Neural crest cell (in vitro differentiated cells): Measurements from ENCODE around the gene FUT8. TPM values are rescaled to one million over a fixed set of nuclear protein-coding genes. Genes with fewer than 3 reads are reported as not detected.

ENCODE experiments used
- DNase-seq: peaks from one replicate; pipeline ENCODE4 v3.0.0; 2021; ENCODE audit warnings: low read depth, mixed read lengths, low spot score
- H3K27ac Mint-ChIP-seq: one replicate; pipeline ENCODE4 v1.8.0; 2021; ENCODE audit warnings: mild to moderate bottlenecking, mixed read lengths; ENCODE audit not compliant: unreplicated experiment
- H3K27me3 Mint-ChIP-seq: 2 replicates; pipeline ENCODE4 v1.8.0; 2021; ENCODE audit warnings: low read depth, mild to moderate bottlenecking, mixed read lengths
- H3K36me3 Mint-ChIP-seq: 2 replicates; pipeline ENCODE4 v1.8.0; 2021; ENCODE audit warnings: low read depth, mild to moderate bottlenecking, mixed read lengths
- H3K4me1 Mint-ChIP-seq: 2 replicates; pipeline ENCODE4 v1.8.0; 2021; ENCODE audit warnings: mixed read lengths
- H3K4me3 Mint-ChIP-seq: one replicate; pipeline ENCODE4 v1.8.0; 2021; ENCODE audit warnings: mild to moderate bottlenecking, mixed read lengths
- H3K9me3 Mint-ChIP-seq: 2 replicates; pipeline ENCODE4 v1.8.0; 2021; ENCODE audit warnings: mixed read lengths
- CTCF ChIP-seq: fragments of 200-600 bp; sonication (generic); conservative IDR thresholded peaks from 2 replicates; pipeline ENCODE4 v1.5.0; 2021; ENCODE audit warnings: antibody characterized with exemption, mild to moderate bottlenecking
- total RNA-seq: library from RNA; stranded (reverse); gene quantifications from 2 replicates; pipeline ENCODE4 v1.2.1, GENCODE V29; 2021

The FUT8 gene
- total RNA-seq, 1 donor from 2014 or later: 67.2 TPM

GRCh38 chr14:65750906-65751305 lies 338.4 kb downstream of the FUT8 start:
- Mint-ChIP-seq H3K27me3 (no peaks in the 10 kb centered on the region), H3K4me1 (no peaks in the 10 kb centered on the region), H3K27ac (no peak overlapping the region), H3K4me3 (no peak overlapping the region), H3K36me3 (peaks cover 4% of the 10 kb centered on the region), H3K9me3 (no peaks in the 10 kb centered on the region)
- DNase-seq: no peak
- no peak for TF ChIP-seq CTCF

GRCh38 chr14:65751510-65751909 lies 339.0 kb downstream of the FUT8 start:
- no peaks in the 10 kb centered on the region for H3K27me3 Mint-ChIP-seq
- no peak overlapping the region for H3K27ac Mint-ChIP-seq
- no peak overlapping the region for H3K4me3 Mint-ChIP-seq
- H3K36me3 Mint-ChIP-seq: peaks cover 4% of the 10 kb centered on the region
- H3K9me3 Mint-ChIP-seq: no peaks in the 10 kb centered on the region
- no peak for DNase-seq
- H3K4me1 Mint-ChIP-seq: no peaks in the 10 kb centered on the region
- no peak for TF ChIP-seq CTCF

GRCh38 chr14:65753061-65753460 lies 340.5 kb downstream of the FUT8 start:
- no peaks in the 10 kb centered on the region for H3K9me3 Mint-ChIP-seq
- no peak overlapping the region for H3K27ac Mint-ChIP-seq
- H3K27me3 Mint-ChIP-seq: no peaks in the 10 kb centered on the region
- no peak for TF ChIP-seq CTCF
- H3K36me3 Mint-ChIP-seq: no peaks in the 10 kb centered on the region
- DNase-seq: no peak
- H3K4me3 Mint-ChIP-seq: no peak overlapping the region
- no peaks in the 10 kb centered on the region for H3K4me1 Mint-ChIP-seq

GRCh38 chr14:65755331-65755730 lies 342.8 kb downstream of the FUT8 start:
- Mint-ChIP-seq H3K27ac (no peak overlapping the region), H3K36me3 (no peaks in the 10 kb centered on the region), H3K27me3 (no peaks in the 10 kb centered on the region), H3K9me3 (no peaks in the 10 kb centered on the region), H3K4me1 (no peaks in the 10 kb centered on the region), H3K4me3 (no peak overlapping the region)
- no peak for DNase-seq
- TF ChIP-seq CTCF: no peak

GRCh38 chr14:65756880-65757279 lies 344.4 kb downstream of the FUT8 start:
- Mint-ChIP-seq H3K4me1 (no peaks in the 10 kb centered on the region), H3K36me3 (no peaks in the 10 kb centered on the region), H3K27ac (no peak overlapping the region), H3K4me3 (no peak overlapping the region), H3K9me3 (no peaks in the 10 kb centered on the region), H3K27me3 (no peaks in the 10 kb centered on the region)
- no peak for TF ChIP-seq CTCF
- no peak for DNase-seq

- Mint-ChIP-seq H3K4me3 (no peak overlapping the region), H3K9me3 (peaks cover 12% of the 10 kb centered on the region), H3K27ac (no peak overlapping the region), H3K36me3 (no peaks in the 10 kb centered on the region), H3K4me1 (no peaks in the 10 kb centered on the region), H3K27me3 (no peaks in the 10 kb centered on the region)
- TF ChIP-seq CTCF: no peak
- no peak for DNase-seq
These were observed 356.6 kb downstream of the FUT8 start for GRCh38 chr14:65769151-65769550.
